RPMI7951 (cell line): ENCODE results near the gene CTDSPL2. TPM values are rescaled to one million over a fixed set of nuclear protein-coding genes. Genes with fewer than 3 reads are reported as not detected.
A peak's percentile ranks its signal among the peaks of the same experiment; 100 is the strongest.
"Not testable (repeated sequence)": the region's sequence is repeated elsewhere in the genome, so short reads cannot be mapped to it uniquely, and the experiment has no call there.

Source experiments
- DNase-seq: peaks from one replicate; pipeline ENCODE4 v3.0.0-alpha.2; 2012; ENCODE audit warnings: low read depth
- total RNA-seq: library from RNA; depleted of rRNA; stranded (reverse); fragments of >200 nt; shearing (Covaris generic); gene quantifications from 2 replicates; pipeline ENCODE4 v1.2.3, GENCODE V29; 2014

The CTDSPL2 gene
- total RNA-seq, 1 experiment from 2014 or later: 121 TPM

DNA sequence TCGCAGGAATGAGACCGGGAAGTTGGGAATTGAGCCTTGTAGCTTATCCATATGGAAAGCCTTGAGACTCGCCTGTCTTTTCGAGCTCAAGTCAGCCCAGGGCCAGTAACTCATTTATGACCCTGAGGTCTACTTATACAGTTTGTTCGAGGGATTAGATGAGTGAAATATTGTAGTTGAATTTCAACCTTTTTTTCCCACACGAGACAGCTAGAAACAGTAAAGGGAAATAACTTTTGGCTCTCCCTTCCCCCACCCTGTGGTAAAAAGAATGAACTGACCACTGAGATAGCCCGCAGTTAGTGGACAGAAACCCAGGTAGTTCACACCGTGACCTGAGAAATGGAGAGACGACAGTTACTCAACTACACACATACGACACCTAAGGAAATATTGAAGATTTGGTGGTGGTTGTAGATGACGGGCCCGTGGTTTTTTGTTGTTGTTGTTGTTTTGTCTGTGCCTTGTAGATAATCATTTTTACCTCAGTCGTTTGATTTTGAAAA, 110.4 kb downstream of the CTDSPL2 start:
- peak; percentile 58 for DNase-seq

DNA sequence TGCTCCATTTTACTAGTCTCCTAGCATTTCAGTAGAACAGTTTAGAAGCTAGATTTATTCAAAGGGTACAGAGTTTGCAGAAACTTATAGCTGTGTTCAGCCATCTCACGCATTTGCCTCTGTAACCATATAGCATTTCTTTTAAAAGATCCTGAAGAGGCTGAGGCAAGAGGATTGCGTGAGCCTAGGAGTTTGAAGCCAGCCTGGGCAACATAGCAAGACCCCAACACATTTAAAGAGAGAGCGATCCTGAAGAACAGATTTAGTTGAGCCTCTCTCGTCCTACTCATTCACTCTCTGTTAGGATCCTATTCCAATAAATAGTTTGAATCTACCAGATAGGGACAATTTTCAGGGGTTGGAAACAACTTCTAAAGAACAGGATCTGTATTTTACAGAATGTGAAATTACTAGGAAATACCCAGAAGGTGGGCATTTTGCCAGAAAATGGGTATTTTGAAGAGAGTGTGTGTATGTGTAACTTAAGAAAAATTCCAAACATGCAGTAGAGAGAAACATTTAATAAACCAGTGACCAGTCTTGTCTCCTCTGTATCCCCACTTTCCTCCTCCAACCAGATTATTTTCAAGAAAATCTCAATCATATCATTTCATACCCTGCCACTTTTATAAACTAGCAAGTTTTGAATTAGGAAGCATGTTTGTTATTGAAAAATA, 114.0 kb downstream of the CTDSPL2 start:
- peak; percentile 67 for DNase-seq

DNA sequence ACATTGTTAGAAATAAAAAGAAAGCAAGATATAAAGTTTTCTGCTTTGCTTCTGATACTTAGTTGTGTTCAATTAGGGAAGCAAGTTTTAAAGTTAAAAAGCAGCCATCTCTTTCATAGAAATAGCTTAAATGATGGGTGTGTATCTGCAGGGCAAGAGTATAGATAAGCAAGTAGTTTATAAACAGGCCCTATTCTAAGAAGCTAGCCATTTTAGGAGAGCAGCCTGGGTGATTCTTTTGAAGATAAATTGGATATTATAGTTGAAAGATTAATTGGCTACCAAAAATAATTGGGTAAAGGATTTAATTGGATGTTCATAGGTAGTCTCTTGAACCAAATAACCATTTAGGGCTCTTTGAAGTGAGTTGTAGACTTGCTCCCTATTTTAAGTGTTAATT, 115.2 kb downstream of the CTDSPL2 start:
- no peak for DNase-seq

DNA sequence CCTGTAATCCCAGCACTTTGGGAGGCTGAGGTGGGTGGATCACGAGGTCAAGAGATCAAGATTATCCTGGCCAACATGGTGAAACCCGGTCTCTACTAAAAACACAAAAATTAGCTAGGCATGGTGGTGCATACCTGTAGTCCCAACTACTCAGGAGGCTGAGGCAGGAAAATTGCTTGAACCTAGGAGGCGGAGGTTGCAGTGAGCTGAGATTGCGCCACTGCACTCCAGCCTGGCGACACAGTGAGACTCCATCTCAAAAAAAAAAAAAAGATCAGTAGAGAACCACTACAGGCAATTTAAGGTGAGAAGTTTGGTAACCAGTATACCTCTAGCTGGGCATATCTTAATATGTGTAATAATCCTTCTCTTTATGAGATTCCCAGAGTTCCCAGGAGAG, 117.3 kb downstream of the CTDSPL2 start:
- DNase-seq: not testable (repeated sequence)

DNA sequence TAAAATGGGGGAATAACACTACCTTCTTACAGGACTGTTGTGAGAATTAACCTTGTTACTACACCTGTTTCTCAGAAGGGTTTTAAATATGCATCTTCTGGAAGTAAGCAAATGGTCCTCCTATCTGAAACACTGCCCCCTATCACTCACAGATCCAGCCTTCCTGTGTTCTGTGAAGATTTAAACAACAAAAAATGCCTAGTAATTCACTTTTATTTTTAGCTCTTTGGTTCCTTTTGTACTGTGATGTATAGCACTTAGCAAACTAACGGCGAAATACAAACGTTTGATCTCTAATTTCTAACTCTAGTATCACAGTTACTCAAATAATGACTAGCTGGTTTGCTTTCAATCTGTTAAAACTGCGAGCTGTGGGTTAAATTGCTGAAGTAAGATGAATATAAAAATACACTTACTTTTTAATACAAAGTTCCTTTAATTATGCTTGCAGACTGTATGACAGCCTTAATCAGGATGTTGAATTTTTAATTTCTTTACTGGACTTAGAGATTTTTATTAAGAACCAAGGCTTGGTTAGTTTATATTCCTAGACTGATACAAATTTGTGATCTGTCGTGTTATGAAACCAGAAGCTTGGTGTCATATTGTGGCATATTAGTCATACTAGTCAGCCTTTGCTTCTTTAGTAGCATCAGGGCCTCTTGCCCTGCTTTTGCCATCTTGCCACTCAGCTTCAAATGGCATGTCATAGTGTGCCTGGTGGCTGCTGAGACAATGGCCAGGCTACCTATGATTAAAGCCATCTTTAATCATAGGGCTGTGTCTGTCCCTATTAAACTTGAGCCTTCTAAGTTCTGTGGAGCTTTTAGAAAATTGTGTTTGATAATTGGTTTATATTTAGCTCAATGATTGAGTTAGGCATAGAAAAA, 118.7 kb downstream of the CTDSPL2 start:
- DNase-seq: peak; percentile 66

DNA sequence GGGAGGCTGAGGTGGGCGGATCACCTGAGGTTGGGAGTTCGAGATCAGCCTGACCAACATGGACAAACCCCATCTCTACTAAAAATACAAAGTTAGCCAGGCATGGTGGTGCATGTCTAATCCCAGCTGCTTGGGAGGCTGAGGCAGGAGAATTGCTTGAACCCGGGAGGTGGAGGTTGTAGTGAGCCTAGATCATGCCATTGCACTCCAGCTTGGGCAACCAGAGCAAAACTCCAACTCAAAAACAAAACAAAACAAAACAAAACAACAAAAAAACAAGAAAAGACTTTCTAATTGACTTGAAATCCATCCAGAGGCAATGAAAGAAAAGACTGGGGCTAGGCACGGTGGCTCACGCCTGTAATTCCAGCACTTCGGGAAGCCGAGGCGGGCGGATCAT, 121.7 kb downstream of the CTDSPL2 start:
- DNase-seq: not testable (repeated sequence)

DNA sequence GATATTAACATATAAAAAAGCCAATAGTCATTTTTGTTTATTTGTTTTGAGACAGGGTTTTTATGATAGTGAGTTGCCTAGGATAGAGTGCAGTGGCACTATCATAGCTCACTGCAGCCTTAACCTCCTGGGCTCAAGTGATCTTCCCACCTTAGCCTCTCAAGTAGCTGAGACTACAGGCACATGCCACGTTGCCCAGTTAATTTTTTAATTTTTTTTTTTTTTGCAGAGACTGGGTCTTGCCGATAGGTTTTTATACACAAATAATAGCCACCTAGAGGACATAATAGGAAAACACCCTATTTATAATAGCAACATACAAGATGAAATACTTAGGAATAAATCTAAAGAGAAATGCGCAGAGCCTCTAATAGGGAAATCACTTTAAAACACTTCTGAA, 122.8 kb downstream of the CTDSPL2 start:
- DNase-seq: peak; percentile 47

DNA sequence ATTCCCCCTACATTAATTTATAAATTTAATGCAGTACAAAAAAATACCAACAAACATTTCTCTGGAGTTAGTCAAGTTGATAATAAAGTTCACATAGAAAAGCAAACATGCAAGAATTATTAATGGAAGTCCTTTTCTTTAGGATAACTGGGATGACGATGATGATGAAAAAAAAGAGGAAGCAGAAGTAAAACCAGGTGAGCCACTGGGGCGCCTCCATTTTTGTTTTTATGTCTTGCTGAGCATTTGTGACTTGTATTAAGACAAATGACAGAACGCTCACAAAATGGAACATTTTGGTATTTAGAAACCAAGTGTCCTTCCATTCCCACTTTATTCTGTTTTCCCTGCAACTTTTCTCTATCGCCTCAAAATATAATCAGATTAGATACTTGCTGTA, 123.3 kb downstream of the CTDSPL2 start:
- DNase-seq: no peak

DNA sequence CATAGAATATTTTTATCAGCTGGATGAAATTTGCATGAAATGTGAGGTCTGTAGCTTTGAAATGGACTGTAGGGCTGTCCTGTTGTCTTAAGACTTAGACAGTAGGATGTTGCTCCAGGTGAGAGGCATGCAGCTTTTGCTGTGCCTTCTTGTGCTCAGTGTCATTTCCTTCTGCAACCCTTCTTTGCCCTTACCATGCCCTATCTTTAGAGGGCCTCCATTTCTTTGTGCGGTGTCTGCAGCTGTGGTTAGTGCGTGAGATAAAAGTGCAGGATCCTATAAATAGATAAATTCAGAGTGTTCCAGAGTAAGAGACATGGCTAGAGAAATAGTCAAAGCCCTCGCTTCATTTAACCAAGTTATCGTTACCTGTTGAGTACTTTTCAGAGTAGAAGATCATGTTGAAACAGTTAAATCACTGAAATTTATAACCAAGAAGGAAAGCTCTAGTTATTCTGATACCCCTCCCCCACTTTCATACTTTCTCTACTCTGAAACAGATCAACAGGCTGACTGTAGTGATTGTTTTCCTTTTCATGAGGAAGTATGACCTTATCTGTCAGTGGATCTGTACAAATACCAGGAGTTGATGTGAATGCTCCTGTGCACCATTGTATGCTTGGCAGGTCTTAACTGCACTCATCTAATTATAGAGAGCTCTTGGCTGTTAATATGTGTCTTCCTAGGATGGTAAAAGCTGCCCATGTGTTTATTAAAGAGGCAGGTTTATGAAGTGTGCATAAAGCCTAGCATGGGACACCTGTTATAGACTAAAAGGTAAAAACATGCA, 127.7 kb downstream of the CTDSPL2 start:
- DNase-seq: no peak

DNA sequence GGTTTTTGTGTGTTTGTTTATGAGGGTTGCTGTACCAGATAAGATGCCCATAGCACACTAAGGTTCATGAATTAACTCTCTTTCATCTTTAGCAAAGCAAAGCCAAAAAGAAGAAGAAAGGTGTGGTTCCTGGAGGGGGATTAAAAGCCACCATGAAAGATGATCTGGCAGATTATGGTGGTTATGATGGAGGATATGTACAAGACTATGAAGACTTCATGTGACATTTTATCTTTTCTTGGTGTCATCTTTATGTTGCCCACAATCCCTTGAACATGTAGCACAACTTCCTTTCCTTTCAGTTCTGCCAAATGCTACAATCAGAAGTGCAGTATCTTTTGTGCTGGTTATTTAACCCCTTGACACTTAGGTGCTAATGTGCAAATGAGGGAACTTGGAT, 133.5 kb downstream of the CTDSPL2 start:
- DNase-seq: not testable (repeated sequence)

DNA sequence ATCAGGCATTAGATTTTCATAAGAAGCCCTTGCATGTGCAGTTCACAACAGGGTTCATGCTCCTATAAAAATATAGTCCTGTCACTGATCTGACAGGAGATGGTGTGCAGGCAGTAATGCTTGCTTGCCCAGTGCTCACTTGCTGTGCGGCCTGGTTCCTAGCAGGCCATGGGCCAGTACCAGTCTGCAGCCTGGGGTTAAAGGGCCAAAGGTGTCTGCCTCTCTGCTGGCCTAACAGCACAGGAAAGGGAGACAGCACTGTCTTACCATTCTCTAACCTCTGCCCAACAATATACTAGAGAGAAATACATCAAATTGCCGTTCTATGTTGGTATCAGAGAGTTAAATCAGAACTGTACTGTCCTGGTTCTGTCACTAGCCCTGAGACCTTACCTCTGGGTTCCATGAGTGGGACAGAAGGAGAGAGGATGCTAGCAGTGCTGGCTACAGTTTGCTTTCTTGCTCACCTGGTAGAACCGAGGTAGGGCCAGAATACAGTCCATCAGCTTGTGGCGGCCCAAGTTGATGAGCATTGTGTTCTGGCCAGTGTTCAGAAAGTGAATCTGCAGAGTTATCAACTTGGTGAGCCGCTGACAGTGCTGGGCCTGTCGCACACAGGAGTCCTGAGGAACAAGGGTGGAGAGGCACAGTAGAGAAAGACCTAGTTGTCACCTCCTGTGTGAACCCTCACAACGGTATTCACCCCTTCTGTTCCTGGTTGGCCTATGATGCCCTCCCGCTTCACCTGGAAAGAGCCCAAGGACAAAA, 138.1 kb downstream of the CTDSPL2 start:
- DNase-seq: no peak

DNA sequence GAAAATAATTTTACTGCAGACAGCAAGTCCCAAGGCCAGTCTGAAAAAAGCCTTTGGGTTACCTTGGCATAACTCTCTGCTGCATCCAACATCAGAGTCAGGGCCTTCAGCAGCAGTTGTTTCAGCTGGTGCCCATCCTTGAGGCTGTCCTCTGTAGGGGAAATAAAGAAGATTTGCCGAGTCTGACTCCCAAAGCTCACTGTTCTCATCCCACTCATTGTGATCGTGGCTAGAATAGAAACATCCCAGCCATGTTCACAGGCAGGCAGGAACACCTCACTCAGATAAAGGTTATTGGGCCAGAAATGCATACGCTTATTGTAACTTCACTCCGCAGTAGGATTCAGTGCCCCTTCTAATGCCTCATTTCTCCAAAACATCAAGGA, 138.7 kb downstream of the CTDSPL2 start:
- no peak for DNase-seq

DNA sequence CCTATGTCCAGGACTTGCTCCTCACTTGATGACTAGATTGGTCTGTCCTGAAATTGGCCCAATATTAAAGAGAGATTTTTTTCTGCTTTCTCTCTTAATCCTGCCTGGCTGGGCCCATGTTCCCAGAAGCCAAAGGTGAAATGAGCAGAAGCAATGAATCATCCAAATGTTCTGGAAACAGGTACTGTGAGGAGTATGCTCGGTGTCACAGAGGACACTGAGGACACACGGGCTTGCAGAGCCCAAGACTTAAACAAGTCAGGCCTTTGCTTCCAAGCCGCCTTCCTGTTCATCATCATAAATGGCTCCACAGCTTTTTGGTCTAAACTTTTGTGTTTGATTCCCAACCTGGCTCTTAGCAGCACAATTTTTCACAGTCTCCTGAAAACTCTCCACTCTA, 140.9 kb downstream of the CTDSPL2 start:
- DNase-seq: no peak

DNA sequence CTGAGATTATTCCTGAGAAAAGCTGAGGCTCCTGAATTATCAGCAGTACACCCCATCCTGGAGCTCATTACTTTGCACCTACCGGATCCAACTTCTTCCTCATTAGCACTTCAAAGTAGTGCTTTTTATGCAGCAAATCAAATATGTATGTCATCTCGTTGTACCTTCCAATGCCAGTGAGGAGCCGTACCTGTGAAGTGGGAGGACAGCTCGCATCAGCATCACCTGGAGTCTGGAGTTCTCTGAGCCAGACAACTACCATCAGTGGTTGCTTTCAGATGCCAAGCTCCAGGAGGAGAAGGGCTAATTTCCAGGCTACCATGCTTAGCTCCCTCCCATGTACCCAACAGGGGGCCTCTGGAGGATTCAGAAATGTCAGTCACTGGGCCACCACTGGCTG, 141.9 kb downstream of the CTDSPL2 start:
- DNase-seq: no peak

DNA sequence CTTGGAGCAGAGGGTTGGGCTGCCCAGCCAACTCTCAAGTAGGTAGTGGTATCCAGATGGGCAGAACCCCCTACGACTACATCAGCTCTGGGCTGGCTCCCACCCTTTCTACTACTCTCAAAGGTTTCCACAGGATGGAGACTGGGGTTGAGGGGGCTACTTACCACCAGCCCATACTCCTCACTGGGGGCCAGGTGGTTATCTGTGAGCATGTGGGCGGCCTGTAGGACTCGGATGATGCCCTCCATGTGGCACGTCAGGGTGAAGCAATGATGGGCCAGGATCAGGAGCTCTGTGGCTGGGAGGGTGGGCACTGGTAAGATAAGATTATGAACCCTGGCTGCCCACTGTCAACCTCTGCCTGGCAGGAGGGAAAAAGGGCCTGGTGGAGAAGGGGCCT, 142.9 kb downstream of the CTDSPL2 start:
- no peak for DNase-seq

DNA sequence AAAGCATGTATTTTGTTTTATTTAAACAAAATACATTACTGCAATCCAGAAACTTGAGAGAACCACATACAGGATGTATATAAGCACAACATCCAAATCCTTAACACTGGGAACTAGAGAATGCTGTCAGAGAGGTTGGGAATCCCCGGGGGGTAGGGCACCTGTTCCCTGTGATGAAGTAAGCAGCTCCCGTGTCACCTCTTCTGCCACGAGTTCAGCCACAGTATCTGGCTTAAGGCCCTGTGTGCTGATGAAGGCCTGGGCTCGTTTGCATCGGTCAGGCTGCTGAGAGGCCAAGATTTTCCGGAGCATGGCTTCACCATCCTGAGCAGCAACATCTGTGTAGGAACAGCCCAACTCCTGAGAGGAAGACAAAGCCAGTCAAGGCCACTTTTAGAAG, 146.0 kb downstream of the CTDSPL2 start:
- no peak for DNase-seq

DNA sequence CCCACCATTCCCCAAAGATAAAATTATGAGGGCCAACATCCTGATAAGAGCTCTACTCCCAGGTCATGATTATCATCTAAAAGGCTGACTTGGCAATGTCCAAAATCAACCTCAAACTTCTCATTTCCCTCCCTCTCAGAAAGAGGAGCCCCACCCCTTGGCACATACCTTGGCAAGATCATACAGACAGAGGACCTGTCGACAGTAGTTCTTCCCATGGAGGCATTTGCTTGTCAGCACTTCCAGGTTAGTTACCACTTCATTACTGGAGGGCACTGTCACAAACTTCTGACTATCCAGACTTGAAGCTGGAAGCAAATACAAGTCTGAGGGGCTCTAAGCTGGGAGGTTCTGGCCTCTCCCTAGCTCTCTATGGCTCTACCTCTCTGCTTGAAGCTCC, 147.3 kb downstream of the CTDSPL2 start:
- DNase-seq: no peak
